CD14-positive monocyte (primary cell): ENCODE measurements around the gene ATP1B3. TPM values are rescaled to one million over a fixed set of nuclear protein-coding genes. Genes with fewer than 3 reads are reported as not detected.

Experiments
- DNase-seq, 3 donors: peaks; one replicate each; pipeline ENCODE4 v3.0.0-alpha.2; 2011 to 2022
- H2AFZ ChIP-seq: 2 replicates; pipeline ENCODE4 v1.6.0; 2012; ENCODE audit warnings: mild to moderate bottlenecking, low read depth, low read length, inconsistent platforms; ENCODE audit not compliant: insufficient read depth, poor library complexity, severe bottlenecking
- H3K27ac ChIP-seq, 2 donors: 1 replicate in 1 of 2; 2 replicates in 1 of 2; pipeline ENCODE4 v1.5.1; 2012 to 2013; ENCODE audit warnings: low read length in 2 of 2, control low read depth in 1 of 2, inconsistent platforms in 1 of 2, low read depth in 1 of 2, mild to moderate bottlenecking in 1 of 2
- H3K27me3 ChIP-seq, 2 donors: one replicate each; pipeline versions ENCODE4 v1.6.0 to v1.6.1; 2011 to 2013; ENCODE audit warnings: low read length in 2 of 2; ENCODE audit not compliant: control insufficient read depth in 2 of 2, insufficient read depth in 2 of 2
- H3K36me3 ChIP-seq, 2 donors: replicated peaks in 1 of 2; 1 replicate in 1 of 2; 2 replicates in 1 of 2; pipeline versions ENCODE4 v1.5.1 to v1.6.1; 2012 to 2013; ENCODE audit warnings: low read length in 2 of 2, control low read depth in 1 of 2, inconsistent platforms in 1 of 2, mild to moderate bottlenecking in 1 of 2; ENCODE audit not compliant: insufficient read depth in 2 of 2, control insufficient read depth in 1 of 2
- H3K4me1 ChIP-seq, 2 donors: 1 replicate in 1 of 2; 2 replicates in 1 of 2; pipeline versions ENCODE4 v1.5.1 to v1.6.1; 2012 to 2013; ENCODE audit warnings: low read length in 2 of 2, control low read depth in 1 of 2, inconsistent platforms in 1 of 2, mild to moderate bottlenecking in 1 of 2, moderate library complexity in 1 of 2; ENCODE audit not compliant: insufficient read depth in 2 of 2, control insufficient read depth in 1 of 2
- H3K4me2 ChIP-seq: replicated peaks from 2 replicates; pipeline ENCODE3; 2012; ENCODE audit warnings: low read length, moderate library complexity, mild to moderate bottlenecking; ENCODE audit not compliant: poor library complexity, severe bottlenecking; ENCODE audit errors: extremely low read depth
- H3K4me3 ChIP-seq, 3 experiments: fragments of 200-600 bp in 1 of 3; sonication (generic) in 1 of 3; replicated peaks in 1 of 3; 1 replicate in 2 of 3; 2 replicates in 1 of 3; pipeline ENCODE4 v1.5.1; 2011 to 2013; ENCODE audit warnings: low read length in 3 of 3, mild to moderate bottlenecking in 3 of 3, control low read depth in 2 of 3, low read depth in 2 of 3, inconsistent platforms in 1 of 3, moderate library complexity in 1 of 3
- H3K79me2 ChIP-seq: 2 replicates; pipeline ENCODE4 v1.6.0; 2012; ENCODE audit warnings: mild to moderate bottlenecking, control low read depth, inconsistent platforms, low read length, moderate library complexity; ENCODE audit not compliant: insufficient read depth
- H3K9ac ChIP-seq: 2 replicates; pipeline ENCODE4 v1.6.0; 2017; ENCODE audit warnings: low read length, mild to moderate bottlenecking; ENCODE audit not compliant: insufficient read depth, poor library complexity, severe bottlenecking
- H3K9me3 ChIP-seq, 2 donors: replicated peaks in 1 of 2; 1 replicate in 1 of 2; 2 replicates in 1 of 2; pipeline versions ENCODE4 v1.5.1 to v1.6.1; 2012 to 2013; ENCODE audit warnings: low read length in 2 of 2, control low read depth in 1 of 2; ENCODE audit not compliant: control insufficient read depth in 1 of 2, insufficient read depth in 1 of 2
- H4K20me1 ChIP-seq: 2 replicates; pipeline ENCODE4 v1.6.0; 2012; ENCODE audit warnings: mild to moderate bottlenecking, low read length, control low read depth, moderate library complexity; ENCODE audit not compliant: insufficient read depth
- H3K27ac Mint-ChIP-seq, 7 donors: one replicate each; pipeline ENCODE4 v1.8.0; 2020; ENCODE audit warnings: mild to moderate bottlenecking in 7 of 7, mixed read lengths in 7 of 7, moderate library complexity in 6 of 7, inconsistent platforms in 2 of 7
- H3K27me3 Mint-ChIP-seq, 3 donors: one replicate each; pipeline ENCODE4 v1.8.0; 2021 to 2022; ENCODE audit warnings: low read depth in 3 of 3, mild to moderate bottlenecking in 3 of 3, mixed read lengths in 3 of 3, moderate library complexity in 3 of 3, inconsistent platforms in 1 of 3
- H3K36me3 Mint-ChIP-seq, 2 donors: one replicate each; pipeline ENCODE4 v1.8.0; 2020; ENCODE audit warnings: mixed read lengths in 2 of 2, inconsistent platforms in 1 of 2, mild to moderate bottlenecking in 1 of 2
- H3K4me1 Mint-ChIP-seq: one replicate; pipeline ENCODE4 v1.8.0; 2020; ENCODE audit warnings: mild to moderate bottlenecking, mixed read lengths
- H3K4me3 Mint-ChIP-seq, 2 donors: one replicate each; pipeline ENCODE4 v1.8.0; 2020; ENCODE audit warnings: mild to moderate bottlenecking in 2 of 2, mixed read lengths in 2 of 2, moderate library complexity in 1 of 2
- H3K9me3 Mint-ChIP-seq, 7 donors: one replicate each; pipeline ENCODE4 v1.8.0; 2020 to 2022; ENCODE audit warnings: mixed read lengths in 7 of 7, mild to moderate bottlenecking in 6 of 7, moderate library complexity in 6 of 7, inconsistent platforms in 2 of 7
- WGBS: methylation state at CpG from one replicate; pipeline ENCODE4 v1.1.5; 2013; ENCODE audit warnings: missing lambda C conversion rate; ENCODE audit not compliant: insufficient coverage; 5-methylcytosine and 5-hydroxymethylcytosine counted together
- intact Hi-C, 2 donors: fragments of 100-400 bp; cut with micrococcal nuclease; formaldehyde crosslinking; loops; one replicate each; pipeline versions ENCODE4 v1.15.0 to v1.15.1; 2023
- polyA plus RNA-seq, 3 donors: library from polyadenylated mRNA; depleted of rRNA in 1 of 3; unstranded in 2 of 3; stranded (reverse) in 1 of 3; fragments of 300-500 nt in 2 of 3; fragments of >200 nt in 1 of 3; fragmentation: Illumina TruSeq in 2 of 3; gene quantifications; 1 replicate in 2 of 3; 2 replicates in 1 of 3; pipeline ENCODE4 v1.2.3, GENCODE V29; 2012 to 2021
- TF ChIP-seq, protein P1 (sequence below): fragments of 200-600 bp; IDR thresholded peaks from one replicate; pipeline ENCODE4 v1.8.0; 2022; ENCODE audit warnings: antibody characterized with exemption, mild to moderate bottlenecking

The ATP1B3 gene
- polyA plus RNA-seq, 3 donors, result 90.6 to 208 (median 177) TPM

DNA sequence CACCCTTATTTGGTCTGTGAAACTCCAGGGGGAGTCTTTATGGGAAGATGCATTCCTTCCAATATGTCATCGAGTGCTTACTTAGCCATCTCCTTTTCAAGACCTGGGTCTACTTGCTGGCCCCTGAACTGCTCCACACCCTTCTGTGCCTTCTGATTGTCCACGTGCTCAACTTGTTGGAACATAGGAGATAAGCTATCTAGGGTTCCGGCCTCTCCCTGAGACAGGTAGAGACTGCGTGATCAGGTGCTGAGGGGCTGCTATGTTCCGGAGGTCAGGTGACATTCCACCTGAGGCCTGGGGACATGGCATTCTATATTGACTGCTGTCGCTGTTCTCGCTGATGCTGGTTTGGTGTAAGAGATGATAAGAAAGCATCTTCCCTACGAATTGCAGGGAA, 65.6 kb downstream of the ATP1B3 start:
- no peak overlapping the region for H3K9ac ChIP-seq
- peaks cover 18% of the 10 kb centered on the region for H3K4me1 Mint-ChIP-seq
- no peak overlapping the region for H3K4me3 Mint-ChIP-seq
- H3K4me3 ChIP-seq, result no peak overlapping the region
- peaks cover 7 to 14% of the 10 kb centered on the region in 2 donors for H3K4me1 ChIP-seq
- H3K36me3 Mint-ChIP-seq, result no peaks in the 10 kb centered on the region
- DNase-seq, result no peak
- intact Hi-C loops, result no loop called here
- H3K36me3 ChIP-seq, result no peaks in the 10 kb centered on the region
- no peak overlapping the region for H3K4me2 ChIP-seq
- H3K9me3 ChIP-seq, result no peaks in the 10 kb centered on the region
- TF ChIP-seq, protein P1, sequence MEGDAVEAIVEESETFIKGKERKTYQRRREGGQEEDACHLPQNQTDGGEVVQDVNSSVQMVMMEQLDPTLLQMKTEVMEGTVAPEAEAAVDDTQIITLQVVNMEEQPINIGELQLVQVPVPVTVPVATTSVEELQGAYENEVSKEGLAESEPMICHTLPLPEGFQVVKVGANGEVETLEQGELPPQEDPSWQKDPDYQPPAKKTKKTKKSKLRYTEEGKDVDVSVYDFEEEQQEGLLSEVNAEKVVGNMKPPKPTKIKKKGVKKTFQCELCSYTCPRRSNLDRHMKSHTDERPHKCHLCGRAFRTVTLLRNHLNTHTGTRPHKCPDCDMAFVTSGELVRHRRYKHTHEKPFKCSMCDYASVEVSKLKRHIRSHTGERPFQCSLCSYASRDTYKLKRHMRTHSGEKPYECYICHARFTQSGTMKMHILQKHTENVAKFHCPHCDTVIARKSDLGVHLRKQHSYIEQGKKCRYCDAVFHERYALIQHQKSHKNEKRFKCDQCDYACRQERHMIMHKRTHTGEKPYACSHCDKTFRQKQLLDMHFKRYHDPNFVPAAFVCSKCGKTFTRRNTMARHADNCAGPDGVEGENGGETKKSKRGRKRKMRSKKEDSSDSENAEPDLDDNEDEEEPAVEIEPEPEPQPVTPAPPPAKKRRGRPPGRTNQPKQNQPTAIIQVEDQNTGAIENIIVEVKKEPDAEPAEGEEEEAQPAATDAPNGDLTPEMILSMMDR, result no peak
- H3K27ac ChIP-seq, result no peak overlapping the region
- no peaks in the 10 kb centered on the region for H4K20me1 ChIP-seq
- H3K27me3 ChIP-seq, result no peaks in the 10 kb centered on the region
- no peak overlapping the region for H3K27ac Mint-ChIP-seq
- no peak overlapping the region for H2AFZ ChIP-seq
- peaks cover 0 to 5% (median 3%) of the 10 kb centered on the region in 3 donors for H3K27me3 Mint-ChIP-seq
- WGBS, result 97% methylated on average over 5 of the region's 8 CpGs
- peaks cover 0 to 7% (median 0%) of the 10 kb centered on the region in 7 donors for H3K9me3 Mint-ChIP-seq
- no peaks in the 10 kb centered on the region for H3K79me2 ChIP-seq

DNA sequence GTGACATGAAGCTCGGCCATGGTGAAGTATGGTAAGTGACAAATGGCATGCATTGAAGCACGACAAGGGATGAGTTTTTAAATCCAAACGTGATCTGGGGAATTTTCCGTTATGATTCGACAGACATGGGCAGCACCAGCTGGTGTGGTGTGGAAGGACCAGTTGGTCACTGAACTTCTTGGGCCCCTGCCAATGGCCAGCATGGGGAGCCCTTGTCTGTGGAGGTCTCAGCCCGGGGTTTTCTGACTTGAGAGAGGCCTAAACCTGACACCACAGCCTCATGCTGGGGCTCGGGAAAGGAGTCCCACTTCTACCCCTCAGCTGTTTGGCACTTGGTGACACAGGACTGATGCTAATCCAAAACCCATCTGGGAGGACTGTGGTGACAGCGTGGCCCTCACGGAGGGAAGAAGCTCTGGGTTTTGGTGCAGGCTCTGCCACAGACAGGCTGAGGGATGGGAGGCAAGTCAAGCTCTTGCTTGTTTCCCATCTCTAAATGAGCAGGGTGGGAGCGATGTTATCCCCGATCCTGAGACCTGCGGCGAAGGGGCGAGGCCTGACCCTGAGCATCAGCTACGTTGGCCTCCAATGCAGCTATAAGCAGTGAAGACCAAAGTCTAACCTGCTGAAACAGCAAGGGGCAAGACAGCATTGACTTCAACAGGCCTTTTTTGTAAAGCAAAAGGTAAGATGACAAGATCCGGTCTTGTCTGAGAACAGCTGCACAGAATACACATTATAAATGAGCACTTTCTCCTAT, 69.5 kb downstream of the ATP1B3 start:
- peaks cover 0 to 2% of the 10 kb centered on the region in 2 donors for H3K9me3 ChIP-seq
- TF ChIP-seq, protein P1, result no peak
- no peak overlapping the region for H3K4me3 Mint-ChIP-seq
- WGBS, result 98% methylated on average over 14 of the region's 16 CpGs
- no peak overlapping the region for H2AFZ ChIP-seq
- H3K36me3 Mint-ChIP-seq, result no peaks in the 10 kb centered on the region
- DNase-seq, result no peak
- no peaks in the 10 kb centered on the region for H3K36me3 ChIP-seq
- H3K9ac ChIP-seq, result no peak overlapping the region
- no peak overlapping the region for H3K27ac ChIP-seq
- no peaks in the 10 kb centered on the region for H3K27me3 ChIP-seq
- peaks cover 0 to 3% (median 2%) of the 10 kb centered on the region in 3 donors for H3K27me3 Mint-ChIP-seq
- no peak overlapping the region for H3K4me2 ChIP-seq
- intact Hi-C loops, result no loop called here
- H3K27ac Mint-ChIP-seq, result no peak overlapping the region
- H3K9me3 Mint-ChIP-seq, result peaks cover 0 to 4% (median 2%) of the 10 kb centered on the region in 7 donors
- peaks cover 6 to 7% of the 10 kb centered on the region in 2 donors for H3K4me1 ChIP-seq
- no peaks in the 10 kb centered on the region for H4K20me1 ChIP-seq
- no peaks in the 10 kb centered on the region for H3K79me2 ChIP-seq
- H3K4me1 Mint-ChIP-seq, result peaks cover 8% of the 10 kb centered on the region
- no peak overlapping the region for H3K4me3 ChIP-seq
